NCI-H1930 (cell line): Measurements from ENCODE around the gene PRPS1.
"Not testable (repeated sequence)": the region's sequence is repeated elsewhere in the genome, so short reads cannot be mapped to it uniquely, and the experiment has no call there.

ENCODE experiments used
- DNase-seq, 2 experiments: peaks; one replicate each; lab custom pipeline; 2025; lab: John Stamatoyannopoulos, UW

PRPS1 gene

DNA sequence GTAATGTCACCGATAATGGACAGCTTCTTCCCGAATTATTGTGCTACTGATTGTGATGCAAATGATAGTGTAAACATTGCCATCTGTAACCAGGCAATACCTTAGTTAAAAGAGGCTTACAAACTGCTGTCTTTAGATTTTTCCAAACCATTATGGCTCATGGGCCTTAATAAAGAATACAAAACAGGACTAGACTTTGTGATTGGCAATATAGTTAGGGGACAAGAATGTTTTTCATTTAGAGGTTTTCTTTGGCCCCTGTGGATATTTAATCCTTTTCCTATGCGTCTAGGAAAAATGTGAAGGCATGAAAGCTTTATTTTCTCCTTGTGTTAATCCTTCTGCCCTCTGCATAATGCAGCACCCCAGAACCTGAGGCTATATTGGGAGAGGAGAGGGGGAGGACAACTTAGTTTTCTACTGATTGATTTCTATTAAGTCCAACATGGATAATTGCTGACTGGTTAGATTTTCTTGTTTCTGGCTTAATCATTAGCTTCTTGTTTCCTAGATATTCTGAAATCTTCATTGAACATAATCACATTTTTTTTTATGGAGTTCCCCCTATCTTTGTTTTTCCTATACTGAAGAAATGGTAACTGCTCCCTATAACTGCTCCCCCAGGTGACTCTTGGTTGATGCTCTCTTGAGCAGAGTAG is 1.9 kb downstream of the PRPS1 start:
- no peak for DNase-seq

DNA sequence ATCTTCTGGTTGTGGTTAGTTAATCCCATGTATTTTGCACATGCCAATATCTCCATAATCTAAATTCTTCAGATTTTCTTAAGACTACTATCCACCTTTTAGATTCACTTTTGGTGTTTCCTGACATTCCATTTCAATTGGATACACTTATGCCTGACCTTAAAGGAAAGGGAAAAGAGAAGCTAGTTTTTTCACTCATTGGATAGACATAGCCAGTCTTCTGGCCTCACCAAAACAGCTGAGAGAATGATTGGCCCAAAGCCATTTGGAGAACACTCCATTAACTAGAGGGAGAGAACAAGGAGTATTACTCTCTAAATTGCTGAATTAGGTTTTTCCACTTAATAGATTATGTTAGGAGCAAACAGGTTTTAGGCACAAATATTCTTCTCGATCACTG is 4.0 kb downstream of the PRPS1 start:
- no peak for DNase-seq

DNA sequence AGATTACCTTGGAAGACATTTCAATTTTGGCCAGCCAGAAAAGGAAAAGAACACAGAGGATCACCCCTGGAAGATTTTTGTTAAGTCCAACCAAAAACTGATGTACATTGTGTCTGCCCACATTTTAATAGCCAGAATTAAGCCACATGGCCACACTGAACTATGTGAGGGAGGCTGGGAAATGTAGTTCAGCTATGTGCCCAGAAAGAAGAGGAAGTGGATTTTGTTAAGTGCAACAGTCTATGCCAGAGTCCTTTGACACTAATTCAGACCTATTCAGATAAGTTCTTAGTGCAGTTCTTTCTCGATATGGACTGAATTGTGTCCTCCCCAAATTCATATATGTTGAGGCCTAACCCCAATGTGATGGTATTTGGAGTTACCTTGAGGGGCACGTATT is 18.4 kb downstream of the PRPS1 start:
- DNase-seq = no peak

DNA sequence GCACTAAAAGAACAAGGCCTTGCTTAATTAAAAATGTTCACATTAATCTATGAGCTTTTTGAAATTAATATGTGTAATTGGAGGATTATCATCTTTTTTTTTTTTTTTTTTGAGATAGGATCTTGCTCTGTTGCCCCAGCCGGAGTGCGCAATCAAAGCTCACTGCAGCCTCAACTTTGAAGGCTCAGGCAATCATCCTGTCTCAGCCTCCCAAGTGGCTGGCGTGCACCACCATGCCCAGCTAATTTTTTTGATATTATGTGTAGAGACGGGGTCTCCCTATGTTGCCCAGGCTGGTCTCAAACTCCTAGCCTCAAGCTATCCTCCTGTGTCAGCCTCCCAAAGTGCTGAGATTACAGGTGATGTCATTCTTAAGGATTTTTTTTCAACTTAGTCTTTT is 20.0 kb downstream of the PRPS1 start:
- no peak for DNase-seq

DNA sequence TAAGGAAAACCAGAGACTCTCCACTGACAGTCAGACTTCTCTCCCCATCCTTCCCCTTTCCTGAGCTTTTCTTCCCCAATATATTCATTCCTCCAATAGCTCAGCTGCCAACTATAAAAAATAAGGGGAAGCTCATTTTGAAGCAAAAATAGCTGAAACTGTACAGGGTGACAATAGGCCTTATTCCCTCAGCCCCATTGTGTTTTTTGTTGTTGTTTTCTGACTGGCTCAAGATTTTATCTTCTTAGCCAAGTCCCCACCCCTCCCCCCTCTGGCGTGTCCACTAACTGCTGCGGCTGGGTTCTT is 26.2 kb downstream of the PRPS1 start:
- DNase-seq = no peak

DNA sequence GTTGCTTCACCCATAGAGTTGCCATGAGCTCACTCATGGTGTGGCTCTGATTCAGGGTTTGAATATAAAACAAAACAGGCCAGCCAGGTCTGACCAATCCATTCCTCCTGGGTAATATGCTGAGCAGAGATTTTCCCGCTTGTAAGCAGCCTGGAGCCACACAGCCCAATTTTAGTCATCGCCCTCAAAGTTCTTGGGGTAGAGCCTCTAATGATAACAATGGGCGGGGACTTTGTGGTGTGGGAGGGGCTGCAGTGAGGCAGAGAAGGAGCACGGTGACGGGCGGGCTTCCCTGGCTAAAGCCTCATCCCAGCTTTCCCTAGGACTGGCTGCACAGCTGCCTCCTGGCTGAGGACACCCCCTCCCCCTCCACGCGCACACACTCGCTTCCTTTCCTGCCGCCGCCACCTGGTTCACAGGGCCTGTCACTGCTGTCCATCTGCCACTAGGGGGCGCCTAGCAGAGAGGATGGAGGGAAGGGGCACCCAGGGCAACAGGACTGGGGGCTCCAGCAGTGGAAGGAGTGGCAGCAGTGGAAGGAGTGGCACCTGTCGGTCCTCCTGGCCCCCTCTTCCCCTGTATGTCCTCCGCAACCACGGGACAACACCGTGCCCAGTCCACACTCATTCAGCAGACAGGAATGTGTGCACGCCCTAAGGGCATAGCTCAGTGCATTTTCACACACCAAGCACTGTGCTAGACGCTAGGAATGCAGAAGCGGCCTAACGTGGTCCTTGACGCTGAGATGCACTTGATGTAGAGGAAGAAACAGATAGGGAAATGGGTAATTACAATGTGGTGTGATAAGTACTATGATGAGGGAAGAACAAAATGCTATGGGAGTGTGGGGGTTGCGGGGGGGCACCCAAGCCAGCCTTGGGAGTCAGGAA is 26.8 kb downstream of the PRPS1 start:
- DNase-seq = peak in 1 of 2 experiments; percentile 12

DNA sequence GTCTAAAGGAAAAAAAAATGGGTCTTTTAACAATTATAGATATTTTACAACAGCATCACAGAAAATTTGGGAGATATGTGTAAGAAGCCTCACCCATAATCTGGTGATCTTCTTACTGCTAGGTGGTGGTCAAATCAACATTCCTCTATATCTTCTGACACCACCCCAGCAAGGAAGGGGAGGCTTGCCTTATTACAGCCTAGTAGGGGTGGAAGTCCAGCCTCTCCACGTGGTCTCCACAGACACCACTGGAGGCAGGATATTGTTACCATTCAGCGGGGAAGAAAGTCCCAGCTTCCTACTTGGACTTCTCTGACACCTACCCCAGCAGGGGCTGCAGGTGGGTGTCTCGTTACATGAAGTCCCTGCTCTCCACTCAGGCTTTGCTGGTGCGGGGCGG is 28.7 kb downstream of the PRPS1 start:
- DNase-seq = no peak

DNA sequence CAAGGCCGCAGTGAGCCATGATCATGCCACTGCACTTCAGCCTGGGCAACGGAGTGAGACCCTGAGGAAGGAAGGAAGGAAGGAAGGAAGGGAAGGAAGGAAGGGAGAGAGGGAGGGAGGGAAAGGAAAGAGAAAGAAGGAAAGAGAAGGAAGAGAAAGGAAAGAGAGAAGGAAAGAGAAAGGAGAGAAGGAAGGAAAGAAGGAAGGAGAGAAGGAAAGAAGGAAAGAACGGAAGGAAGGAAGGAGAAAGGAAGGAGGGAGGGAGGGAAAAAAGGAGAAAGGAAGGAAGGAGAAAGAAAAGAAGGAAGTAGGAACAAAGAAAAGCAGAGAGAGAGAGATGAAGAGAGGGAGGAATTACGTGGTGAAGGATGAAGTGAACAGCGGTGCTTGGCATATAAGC is 30.4 kb downstream of the PRPS1 start:
- DNase-seq = no peak

DNA sequence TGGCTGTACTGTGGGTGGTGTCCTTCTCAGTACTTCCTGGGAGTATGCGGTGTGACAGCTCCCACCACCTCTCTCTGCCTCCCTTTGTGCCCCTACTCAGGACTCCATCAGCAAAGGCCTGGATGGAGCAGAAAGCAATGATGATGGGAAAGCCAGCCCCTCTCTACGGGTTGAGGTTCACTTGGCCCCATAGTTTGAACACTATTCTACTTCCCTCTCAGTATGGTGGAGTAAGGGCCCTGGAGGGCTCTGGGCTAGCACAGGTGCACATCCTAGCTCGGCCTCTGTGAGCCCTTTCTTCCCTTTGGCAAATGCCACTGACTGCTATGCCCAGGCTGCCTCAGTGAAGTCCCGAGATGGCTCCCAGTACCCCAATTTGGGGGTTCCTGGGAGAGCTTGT is 31.0 kb downstream of the PRPS1 start:
- no peak for DNase-seq

DNA sequence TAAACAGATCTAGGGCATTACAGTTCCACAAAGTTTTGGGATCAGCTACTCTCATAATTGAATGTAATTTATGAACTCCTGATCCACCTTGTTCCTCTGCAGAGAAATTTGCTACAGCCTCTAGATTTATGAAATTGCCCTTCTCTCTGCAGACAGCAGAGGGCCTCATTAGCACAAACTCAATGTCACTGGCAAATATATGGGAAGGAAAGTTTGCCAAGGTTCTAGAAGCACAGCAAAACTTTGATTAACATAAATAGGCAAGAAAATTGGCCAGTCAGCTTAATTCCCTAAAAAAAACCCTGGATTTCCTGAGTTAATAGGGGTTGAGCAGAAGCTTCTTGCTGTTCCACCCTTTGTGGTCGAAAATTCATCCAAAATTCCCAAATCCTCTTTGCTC is 31.5 kb downstream of the PRPS1 start:
- DNase-seq = no peak

DNA sequence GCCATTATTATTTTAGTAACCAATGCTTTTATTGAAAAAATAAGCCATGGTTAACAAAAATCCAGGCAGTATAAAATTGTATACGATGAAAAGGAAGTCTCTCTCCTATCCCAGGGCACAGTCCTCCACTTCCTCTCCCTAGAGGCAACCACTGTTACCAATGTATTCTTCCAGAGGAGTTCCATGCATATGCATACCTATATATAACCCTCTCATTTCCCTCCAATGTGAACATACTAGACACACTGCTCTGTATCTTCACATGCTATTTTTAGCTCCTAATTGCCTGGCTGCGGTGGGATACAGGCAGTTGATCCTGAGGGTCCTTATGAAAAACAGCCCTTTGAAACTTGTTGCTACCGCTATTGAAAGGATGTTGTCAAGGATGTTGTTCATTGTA is 33.8 kb downstream of the PRPS1 start:
- no peak for DNase-seq

DNA sequence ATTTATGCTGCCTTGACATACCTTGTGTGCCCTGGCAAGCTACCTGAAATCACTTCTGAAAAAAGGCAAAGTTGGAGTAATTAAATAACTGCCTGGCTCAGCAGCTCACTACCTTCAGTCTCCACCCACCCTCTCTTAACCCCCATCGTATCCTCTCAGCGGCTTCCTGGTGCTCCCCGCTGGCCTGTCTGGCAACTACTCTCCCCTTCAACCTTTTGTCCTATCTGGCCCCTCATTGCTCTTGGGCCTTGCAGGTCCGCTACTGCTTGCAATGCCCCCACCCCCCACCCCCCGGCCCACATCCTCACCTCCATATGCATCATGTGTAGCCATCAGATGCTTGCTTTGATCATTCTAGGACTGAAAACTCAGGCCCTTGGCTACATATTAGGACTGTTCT is 34.5 kb downstream of the PRPS1 start:
- DNase-seq = no peak

DNA sequence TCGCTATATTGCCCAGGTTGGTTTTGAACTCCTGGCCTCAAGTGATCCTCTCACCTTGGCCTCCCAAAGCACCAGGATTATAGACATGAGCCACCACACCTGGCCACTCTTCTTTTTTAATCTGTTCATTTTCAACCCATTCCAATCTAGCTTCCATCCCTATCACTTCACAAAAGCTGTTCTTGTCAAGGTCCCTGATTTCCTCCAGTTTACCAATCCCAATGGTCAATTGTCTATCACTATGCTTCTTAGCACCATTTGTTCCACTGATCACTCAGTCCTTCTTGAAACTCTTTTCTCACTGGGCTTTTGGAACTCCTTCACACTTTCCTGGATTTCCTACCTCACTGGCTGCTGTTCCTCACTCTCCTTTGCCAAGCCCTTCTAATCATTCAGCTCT is 38.6 kb downstream of the PRPS1 start:
- DNase-seq = no peak

DNA sequence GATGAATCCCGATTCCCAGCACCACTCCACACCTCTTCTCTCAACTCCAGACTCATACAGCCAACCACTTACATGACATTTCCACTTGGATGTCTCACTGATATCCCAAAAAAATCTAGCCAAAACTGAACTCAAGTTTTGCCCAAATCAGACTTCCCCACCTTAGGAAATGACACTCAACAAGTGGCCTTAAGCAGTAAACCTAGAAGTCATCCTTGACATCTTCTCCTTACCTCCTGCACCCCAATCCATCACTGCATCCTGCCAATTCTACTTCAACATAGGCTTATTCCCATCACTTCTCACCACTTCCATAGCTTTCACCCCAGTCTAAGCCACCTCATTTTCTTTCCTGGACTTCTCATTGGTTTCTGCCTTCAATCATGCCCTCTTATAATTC is 39.1 kb downstream of the PRPS1 start:
- no peak for DNase-seq

DNA sequence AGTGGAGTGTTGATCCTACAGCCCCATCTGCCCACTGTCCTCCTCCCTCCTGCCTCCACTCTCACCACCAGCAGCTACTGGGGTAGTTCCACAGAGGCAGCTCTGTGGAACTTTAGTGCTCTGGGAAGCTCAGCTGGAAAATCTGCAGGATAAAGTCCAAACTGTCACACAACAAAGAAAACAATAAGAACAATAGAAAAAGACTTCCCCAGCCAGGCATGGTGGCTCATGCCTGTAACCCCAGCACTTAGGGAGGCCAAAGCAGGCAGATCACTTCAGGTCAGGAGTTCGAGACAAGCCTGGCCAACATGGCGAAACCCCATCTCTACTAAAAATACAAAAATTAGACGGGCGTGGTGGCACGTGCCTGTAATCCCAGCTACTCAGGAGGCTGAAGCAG is 40.4 kb downstream of the PRPS1 start:
- DNase-seq = not testable (repeated sequence)

DNA sequence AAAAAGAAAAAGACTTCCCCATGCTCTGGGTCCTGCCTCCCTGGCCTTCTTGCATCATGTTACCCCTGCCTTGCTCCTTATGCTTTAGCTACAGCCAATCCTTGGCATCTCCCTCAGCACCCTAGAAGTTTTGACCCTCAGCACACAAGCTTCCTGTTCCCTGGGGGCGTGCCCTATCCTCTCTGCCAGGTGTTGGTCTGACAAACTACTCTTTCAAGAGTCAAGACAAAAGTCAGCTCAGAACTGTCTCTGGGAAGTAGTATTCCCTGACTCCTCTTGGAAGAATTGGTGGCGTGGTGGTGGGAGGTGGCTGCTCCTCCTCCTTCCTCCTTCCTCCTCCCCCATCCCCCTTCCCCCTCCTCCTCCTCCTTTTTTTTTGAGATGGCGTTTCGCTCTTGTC is 41.0 kb downstream of the PRPS1 start:
- DNase-seq = no peak

DNA sequence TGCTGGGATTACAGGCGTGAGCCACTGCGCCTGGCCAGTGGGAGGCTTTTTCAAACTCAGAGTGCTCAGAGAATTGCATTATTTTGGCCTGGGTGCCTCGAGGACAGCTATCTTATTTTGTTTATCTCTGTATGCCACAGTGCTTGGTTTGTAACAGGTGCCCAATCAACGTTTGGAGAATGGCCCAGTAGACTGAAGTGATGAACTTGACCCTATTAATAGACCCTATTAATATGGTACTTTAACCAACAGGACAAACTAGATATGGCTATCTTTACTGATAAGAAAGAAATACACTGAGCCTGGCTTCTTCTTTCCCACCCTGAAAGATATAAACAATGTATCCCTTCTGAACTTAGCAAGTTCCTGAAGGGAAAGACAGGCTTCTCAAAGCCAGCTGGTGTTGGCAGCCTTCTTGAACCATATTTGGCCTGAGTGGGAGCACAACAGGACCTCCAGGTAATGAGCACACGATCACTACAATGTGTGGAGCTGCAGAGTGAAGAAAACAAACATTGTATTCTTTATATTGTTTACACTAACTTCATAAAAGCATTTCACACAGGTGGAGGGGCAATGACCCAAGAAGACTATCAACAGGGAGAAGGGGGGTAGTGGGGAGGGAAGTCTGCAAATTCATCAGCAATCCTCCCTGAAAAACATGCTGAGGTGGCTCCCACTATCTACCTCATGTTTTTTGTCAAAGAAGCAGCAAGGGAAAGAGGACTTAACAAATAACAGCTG is 41.7 kb downstream of the PRPS1 start:
- no peak for DNase-seq

DNA sequence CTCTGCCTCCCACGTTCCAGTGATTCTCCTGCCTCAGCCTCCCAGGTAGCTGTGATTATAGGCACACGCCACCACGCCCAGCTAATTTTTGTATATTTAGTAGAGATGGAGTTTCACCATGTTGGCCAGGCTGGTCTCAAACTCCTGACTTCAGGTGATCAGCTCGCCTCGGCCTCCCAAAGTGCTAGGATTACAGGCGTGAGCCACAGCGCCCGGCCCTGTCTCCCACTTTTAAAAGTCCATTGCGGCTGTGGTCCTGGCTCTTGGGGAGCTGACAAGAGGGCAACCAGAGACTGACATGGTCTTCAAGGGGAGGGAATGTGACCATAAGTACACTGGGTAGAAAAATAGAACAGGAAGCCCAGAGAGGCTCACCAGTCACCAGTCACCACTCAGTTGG is 42.9 kb downstream of the PRPS1 start:
- not testable (repeated sequence) for DNase-seq

DNA sequence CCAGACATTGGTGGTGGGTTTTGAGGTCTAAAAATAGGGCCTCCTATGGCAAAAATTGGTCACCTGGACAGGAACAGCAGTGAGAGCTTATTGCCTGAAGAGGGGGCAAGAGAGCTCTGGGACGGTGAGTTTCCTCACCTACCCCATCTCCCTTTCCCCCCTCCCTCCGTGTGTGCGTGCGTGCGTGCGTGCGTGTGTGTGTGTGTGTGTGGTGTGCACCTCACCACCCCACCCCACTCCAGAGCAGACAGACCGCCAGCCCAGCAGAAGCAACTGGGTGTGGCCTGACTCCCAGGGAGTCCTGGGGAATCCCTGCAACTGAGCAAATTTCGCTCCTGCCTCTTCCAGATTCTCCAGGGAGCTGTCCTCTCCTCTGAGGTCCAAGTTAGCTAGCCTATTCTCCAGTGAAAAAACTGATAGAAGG is 44.7 kb downstream of the PRPS1 start:
- DNase-seq = peak in 1 of 2 experiments; percentile 5

DNA sequence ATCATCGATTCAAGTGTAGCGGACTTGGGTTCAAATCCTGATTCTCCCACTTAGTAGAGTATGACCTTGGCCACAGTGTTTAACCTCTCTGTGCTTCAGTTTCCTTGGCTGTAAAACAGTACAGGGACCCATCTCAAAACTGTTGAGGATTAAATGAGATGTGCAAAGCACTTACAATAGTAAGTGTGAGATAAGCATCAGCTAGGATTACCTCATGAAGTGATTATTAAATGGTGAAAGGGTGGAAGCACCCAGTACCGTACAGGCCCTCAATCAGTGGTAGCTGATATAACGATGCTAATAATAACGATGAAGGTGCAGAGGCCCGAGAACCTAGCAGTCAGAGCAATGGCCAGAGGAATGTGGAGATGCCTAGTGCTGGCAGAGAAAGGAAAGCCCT is 45.1 kb downstream of the PRPS1 start:
- no peak for DNase-seq

DNA sequence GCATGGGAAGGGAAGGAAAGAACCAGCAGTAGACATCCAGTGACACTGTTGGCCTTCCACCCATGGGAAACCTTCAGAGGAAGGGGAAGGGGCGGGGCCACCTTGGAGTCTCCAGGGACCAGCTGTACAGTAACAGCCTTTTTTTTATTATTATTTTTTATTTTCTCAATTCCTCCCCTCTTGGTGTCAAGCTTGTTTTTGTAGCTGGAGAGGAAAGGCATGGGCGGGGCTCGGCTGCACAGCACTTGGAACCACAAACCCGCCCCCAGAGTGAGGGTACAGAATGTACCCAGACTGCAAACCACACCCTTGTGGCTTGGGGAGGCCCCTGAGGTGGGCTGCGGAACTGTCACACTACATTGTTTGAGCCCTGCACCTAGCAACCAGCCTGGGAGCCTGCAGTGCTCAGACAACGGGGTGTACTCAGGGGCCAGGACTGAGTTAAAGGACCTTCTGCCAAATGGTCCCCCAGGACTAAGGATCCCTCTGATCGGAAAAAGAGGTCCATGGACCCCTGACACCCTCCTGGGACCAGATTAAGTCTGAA is 45.7 kb downstream of the PRPS1 start:
- DNase-seq = no peak

DNA sequence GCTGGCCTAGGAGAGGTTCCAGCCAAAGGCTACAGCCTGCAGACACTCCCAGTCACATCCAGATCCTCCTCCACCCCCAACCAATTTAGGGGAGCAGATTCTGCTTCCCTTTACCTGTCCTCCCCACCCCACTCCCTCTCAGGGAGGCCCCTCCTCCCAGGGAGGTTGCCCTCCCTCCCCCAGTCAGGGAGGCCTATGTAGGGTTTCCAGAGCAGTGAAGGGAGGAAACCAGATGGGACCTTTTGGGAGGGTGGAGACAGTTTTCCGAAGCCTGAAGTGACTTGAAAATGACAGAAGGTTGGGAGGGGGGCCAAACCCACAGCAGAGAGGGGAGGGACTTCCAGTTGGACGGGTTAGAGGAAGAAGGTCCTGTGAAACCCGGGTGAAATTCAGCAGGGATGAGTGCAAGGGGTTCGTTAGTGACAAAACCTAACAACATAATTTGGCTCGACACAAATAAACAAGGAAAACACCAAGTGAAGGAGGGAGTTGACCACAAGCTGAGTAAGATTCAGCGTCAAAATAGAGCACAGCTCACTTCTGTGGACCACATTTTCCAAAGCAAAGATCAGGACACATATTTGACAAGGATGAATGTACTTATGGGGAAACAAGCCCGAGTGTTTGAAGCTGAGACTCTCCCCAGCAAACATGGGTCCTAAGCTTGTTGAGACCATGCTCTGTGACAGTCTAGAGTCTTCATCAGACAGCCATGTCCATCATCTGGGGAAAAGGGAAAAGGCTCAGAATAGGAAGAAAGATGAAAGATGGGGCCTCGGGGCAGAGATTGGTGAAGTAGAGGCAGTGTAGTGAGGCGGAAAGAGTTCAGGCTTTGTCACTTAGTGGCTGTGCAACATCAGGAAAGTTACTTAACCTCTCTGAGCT is 46.4 kb downstream of the PRPS1 start:
- no peak for DNase-seq
